Left hindlimb (tissue), 1 donor: ENCODE measurements around the gene RRAGD.

ENCODE experiments used
- DNase-seq: peaks from one replicate; pipeline ENCODE4 v3.0.0-alpha.2; 2018

RRAGD gene

GRCh38 chr6:89335164-89335563 lies 76.9 kb downstream of the RRAGD start:
- DNase-seq = no peak

- no peak for DNase-seq
Observed at GRCh38 chr6:89330910-89331309, 81.2 kb downstream of the RRAGD start.

- DNase-seq = no peak
Observed at GRCh38 chr6:89328976-89329375, 83.1 kb downstream of the RRAGD start.

GRCh38 chr6:89324304-89324703 lies 87.8 kb downstream of the RRAGD start:
- DNase-seq = no peak

- DNase-seq = no peak
Observed at GRCh38 chr6:89323511-89323971, 88.5 kb downstream of the RRAGD start.

GRCh38 chr6:89321131-89321970 lies 90.7 kb downstream of the RRAGD start:
- no peak for DNase-seq

GRCh38 chr6:89320012-89320559 lies 92.0 kb downstream of the RRAGD start:
- DNase-seq = no peak

- no peak for DNase-seq
Observed at GRCh38 chr6:89317067-89317466, 95.0 kb downstream of the RRAGD start.

- no peak for DNase-seq
Observed at GRCh38 chr6:89315249-89315885, 96.7 kb downstream of the RRAGD start, which contains the start of gene GABRR2. Gene GABRR2, minus strand, starts transcription at chr6:89315299. Its CDS starts 134 bp downstream, at chr6:89315165.

GRCh38 chr6:89314692-89315091 lies 97.4 kb downstream of the RRAGD start:
- no peak for DNase-seq
